ENCODE results near the gene SNX24.

DNA sequence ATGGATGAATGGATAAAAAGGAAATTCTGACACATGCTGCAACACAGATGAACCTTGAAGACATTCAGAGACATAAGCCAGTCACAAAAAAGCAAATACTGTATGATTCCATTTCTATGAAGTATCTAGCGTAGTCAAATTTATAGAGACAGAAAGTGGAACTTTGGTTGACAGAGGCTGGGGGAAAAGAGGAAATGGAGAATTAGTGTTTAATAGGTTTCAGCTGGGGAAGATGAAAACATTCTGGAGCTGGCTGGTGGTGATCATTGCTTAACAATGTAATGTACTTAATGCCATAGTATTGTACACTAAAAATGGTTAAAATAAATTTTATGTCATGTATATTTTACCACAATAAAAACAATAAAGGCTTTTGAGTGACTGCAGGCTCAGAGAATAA lies 166.9 kb downstream of the SNX24 start:
- TF ChIP-seq, protein P1, sequence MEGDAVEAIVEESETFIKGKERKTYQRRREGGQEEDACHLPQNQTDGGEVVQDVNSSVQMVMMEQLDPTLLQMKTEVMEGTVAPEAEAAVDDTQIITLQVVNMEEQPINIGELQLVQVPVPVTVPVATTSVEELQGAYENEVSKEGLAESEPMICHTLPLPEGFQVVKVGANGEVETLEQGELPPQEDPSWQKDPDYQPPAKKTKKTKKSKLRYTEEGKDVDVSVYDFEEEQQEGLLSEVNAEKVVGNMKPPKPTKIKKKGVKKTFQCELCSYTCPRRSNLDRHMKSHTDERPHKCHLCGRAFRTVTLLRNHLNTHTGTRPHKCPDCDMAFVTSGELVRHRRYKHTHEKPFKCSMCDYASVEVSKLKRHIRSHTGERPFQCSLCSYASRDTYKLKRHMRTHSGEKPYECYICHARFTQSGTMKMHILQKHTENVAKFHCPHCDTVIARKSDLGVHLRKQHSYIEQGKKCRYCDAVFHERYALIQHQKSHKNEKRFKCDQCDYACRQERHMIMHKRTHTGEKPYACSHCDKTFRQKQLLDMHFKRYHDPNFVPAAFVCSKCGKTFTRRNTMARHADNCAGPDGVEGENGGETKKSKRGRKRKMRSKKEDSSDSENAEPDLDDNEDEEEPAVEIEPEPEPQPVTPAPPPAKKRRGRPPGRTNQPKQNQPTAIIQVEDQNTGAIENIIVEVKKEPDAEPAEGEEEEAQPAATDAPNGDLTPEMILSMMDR (IDR thresholded peaks at IDR 0.05; ENCODE audit: low read depth, low read length) = no peak
- TF ChIP-seq POLR2A (IDR thresholded peaks at IDR 0.05; ENCODE audit: extremely low read depth, insufficient read length) (no peak), MYC (IDR thresholded peaks at IDR 0.05; ENCODE audit: low read depth, low read length) (no peak)
- TF ChIP-seq, protein P2, sequence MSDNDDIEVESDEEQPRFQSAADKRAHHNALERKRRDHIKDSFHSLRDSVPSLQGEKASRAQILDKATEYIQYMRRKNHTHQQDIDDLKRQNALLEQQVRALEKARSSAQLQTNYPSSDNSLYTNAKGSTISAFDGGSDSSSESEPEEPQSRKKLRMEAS (IDR thresholded peaks at IDR 0.05; ENCODE audit: low read depth, low read length) = no peak

All from NB4 (cell line).